Measurements from ENCODE around the gene FGD3.

Gene FGD3

DNA sequence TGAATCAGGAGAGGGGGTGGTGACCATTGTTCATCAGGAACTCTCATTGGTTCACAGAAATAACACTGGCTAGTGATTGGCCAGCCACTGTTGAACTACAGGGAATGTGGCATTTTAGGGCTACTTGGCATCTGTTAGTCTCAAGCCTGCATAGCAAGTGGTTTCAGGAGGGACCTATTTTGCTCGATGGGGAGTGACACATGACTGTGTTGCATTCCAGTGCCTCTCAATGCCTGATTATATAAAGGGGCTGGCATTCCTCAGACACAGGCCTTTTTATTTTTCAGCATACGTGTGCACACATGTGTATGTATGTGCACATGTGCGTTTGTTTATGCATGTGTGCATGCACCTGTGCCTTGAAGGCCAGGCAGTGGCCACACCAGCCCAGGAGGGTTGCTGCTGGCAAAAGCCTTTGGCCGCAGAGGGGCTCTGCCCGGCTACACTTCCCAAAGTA lies 23.2 kb downstream of the FGD3 start:
- no peaks in the 10 kb centered on the region for H3K36me3 ChIP-seq (ENCODE audit: control insufficient read depth, low read depth, low read length)
- no peak overlapping the region for H3K4me3 ChIP-seq (ENCODE audit: low read length)
- H3K4me1 ChIP-seq (ENCODE audit: control insufficient read depth, low read depth, low read length): peaks cover 30% of the 10 kb centered on the region
- H3K9me3 ChIP-seq (ENCODE audit: control insufficient read depth, low read depth, low read length): no peaks in the 10 kb centered on the region
- H3K27me3 ChIP-seq (ENCODE audit: control insufficient read depth, insufficient read depth, low read length): no peaks in the 10 kb centered on the region
- H3K9ac ChIP-seq (ENCODE audit: low read length): no peak overlapping the region
- H3K27ac ChIP-seq (ENCODE audit: low read length): no peak overlapping the region

DNA sequence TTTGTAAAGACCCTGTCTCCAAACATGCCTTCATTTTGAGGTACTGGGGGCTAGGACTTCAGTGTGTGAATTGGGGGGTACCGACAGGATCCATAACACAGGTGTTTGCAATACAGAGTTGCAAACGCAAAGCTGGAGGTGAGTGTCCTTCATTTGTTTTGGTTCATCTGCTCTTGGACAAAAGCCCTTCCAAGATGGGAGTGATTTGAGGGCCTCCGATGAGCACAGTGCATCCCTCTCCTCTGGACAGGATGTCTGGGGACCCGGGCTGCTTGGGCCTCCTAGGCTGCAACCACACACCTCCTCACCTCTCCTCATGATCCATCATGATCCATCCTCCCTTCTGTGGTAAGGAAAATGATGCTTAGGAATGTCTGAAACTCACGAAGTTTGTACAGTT lies 23.8 kb downstream of the FGD3 start:
- H3K4me1 ChIP-seq (ENCODE audit: control insufficient read depth, low read depth, low read length): peaks cover 30% of the 10 kb centered on the region
- H3K36me3 ChIP-seq (ENCODE audit: control insufficient read depth, low read depth, low read length): no peaks in the 10 kb centered on the region
- no peak overlapping the region for H3K4me3 ChIP-seq (ENCODE audit: low read length)
- H3K9ac ChIP-seq (ENCODE audit: low read length): no peak overlapping the region
- H3K27me3 ChIP-seq (ENCODE audit: control insufficient read depth, insufficient read depth, low read length): no peaks in the 10 kb centered on the region
- no peak overlapping the region for H3K27ac ChIP-seq (ENCODE audit: low read length)
- H3K9me3 ChIP-seq (ENCODE audit: control insufficient read depth, low read depth, low read length): no peaks in the 10 kb centered on the region

GRCh38 chr9:92971776-92972175 lies 24.5 kb downstream of the FGD3 start:
- H3K4me1 ChIP-seq (ENCODE audit: control insufficient read depth, low read depth, low read length): peaks cover 30% of the 10 kb centered on the region
- no peaks in the 10 kb centered on the region for H3K9me3 ChIP-seq (ENCODE audit: control insufficient read depth, low read depth, low read length)
- no peaks in the 10 kb centered on the region for H3K36me3 ChIP-seq (ENCODE audit: control insufficient read depth, low read depth, low read length)
- H3K27me3 ChIP-seq (ENCODE audit: control insufficient read depth, insufficient read depth, low read length): no peaks in the 10 kb centered on the region
- no peak overlapping the region for H3K9ac ChIP-seq (ENCODE audit: low read length)
- no peak overlapping the region for H3K27ac ChIP-seq (ENCODE audit: low read length)
- no peak overlapping the region for H3K4me3 ChIP-seq (ENCODE audit: low read length)

- Histone ChIP-seq H3K27ac (ENCODE audit: low read length) (no peak overlapping the region), H3K27me3 (ENCODE audit: control insufficient read depth, insufficient read depth, low read length) (no peaks in the 10 kb centered on the region), H3K4me3 (ENCODE audit: low read length) (no peak overlapping the region), H3K9ac (ENCODE audit: low read length) (no peak overlapping the region), H3K9me3 (ENCODE audit: control insufficient read depth, low read depth, low read length) (no peaks in the 10 kb centered on the region), H3K36me3 (ENCODE audit: control insufficient read depth, low read depth, low read length) (no peaks in the 10 kb centered on the region), H3K4me1 (ENCODE audit: control insufficient read depth, low read depth, low read length) (peaks cover 30% of the 10 kb centered on the region)
Observed at GRCh38 chr9:92973700-92974099, 26.4 kb downstream of the FGD3 start.

DNA sequence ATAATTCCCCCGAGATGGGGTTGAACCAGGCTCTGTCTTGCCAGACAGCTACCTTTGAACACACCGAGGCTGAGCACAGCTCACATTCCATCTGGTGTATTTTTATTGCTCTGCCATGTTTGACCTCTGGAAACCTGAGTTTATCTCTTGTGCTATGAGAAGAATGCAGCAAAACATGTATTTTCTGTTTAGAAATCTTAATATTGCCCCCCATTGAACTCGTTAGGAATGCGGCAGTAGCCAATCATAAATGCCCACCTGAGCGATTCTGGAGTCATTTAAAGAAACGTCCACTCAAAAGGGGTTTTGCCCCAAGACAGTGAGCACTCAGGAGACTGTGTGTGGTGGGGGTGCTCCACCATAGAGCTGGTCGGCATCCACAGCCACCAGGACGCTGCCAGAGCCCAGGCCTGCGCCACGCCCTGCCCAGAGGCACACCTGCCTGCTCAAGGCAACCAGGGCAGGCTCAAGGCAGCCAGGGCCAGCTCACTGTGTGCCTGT lies 26.9 kb downstream of the FGD3 start:
- Histone ChIP-seq H3K4me3 (ENCODE audit: low read length) (no peak overlapping the region), H3K9ac (ENCODE audit: low read length) (no peak overlapping the region), H3K27ac (ENCODE audit: low read length) (no peak overlapping the region), H3K9me3 (ENCODE audit: control insufficient read depth, low read depth, low read length) (no peaks in the 10 kb centered on the region), H3K4me1 (ENCODE audit: control insufficient read depth, low read depth, low read length) (peaks cover 34% of the 10 kb centered on the region), H3K36me3 (ENCODE audit: control insufficient read depth, low read depth, low read length) (no peaks in the 10 kb centered on the region), H3K27me3 (ENCODE audit: control insufficient read depth, insufficient read depth, low read length) (no peaks in the 10 kb centered on the region)

DNA sequence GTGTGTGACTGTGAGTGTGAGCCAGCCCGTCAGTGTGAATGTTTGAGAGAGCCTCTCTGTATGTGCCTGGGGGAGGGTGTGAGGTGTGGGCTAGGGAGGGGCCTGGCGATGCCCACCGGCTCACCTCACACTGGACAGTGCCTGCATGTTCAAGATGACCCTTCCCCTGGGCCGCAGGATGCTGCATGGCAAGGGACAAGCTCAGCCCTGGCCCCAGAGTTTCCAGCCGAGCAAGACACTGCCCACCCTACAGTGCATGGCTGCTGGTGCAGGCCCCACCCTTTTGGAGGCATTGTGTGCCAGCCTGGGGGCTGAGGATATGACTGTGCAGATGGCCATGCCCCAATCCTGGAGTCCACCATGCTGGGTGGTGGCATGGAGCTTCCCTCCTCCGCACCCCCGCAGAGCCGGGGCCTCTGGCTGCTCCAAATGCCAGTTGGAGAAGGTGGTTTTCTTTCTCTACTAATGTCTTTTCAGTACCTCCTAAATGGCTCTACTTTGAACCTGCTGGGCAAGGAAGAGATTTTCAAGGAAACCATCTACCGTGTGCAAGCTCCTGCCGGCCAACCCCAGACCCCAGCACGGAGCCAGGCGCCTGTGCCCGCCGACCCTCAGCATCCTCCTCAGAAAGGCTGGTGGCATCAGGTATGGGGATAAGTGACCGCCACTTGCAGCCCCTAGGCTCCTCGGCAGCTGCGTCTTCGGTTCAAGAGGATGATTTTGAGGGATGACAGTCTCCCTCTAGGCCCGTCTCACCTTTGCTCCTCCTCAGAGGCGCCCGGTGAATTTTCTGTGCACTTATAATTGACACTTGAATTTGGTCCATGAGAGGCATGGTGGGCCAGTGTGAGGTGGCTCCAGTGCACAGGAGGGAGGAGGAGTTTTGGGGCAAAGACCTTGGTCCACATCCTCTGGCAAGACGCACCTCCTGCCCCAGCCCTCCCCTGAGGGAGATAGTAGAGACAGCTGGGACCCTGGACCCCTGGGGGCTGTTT lies 27.7 kb downstream of the FGD3 start:
- Histone ChIP-seq H3K9me3 (ENCODE audit: control insufficient read depth, low read depth, low read length) (no peaks in the 10 kb centered on the region), H3K4me3 (ENCODE audit: low read length) (no peak overlapping the region), H3K9ac (ENCODE audit: low read length) (no peak overlapping the region), H3K4me1 (ENCODE audit: control insufficient read depth, low read depth, low read length) (peaks cover 30% of the 10 kb centered on the region), H3K36me3 (ENCODE audit: control insufficient read depth, low read depth, low read length) (no peaks in the 10 kb centered on the region), H3K27ac (ENCODE audit: low read length) (no peak overlapping the region), H3K27me3 (ENCODE audit: control insufficient read depth, insufficient read depth, low read length) (no peaks in the 10 kb centered on the region)

DNA sequence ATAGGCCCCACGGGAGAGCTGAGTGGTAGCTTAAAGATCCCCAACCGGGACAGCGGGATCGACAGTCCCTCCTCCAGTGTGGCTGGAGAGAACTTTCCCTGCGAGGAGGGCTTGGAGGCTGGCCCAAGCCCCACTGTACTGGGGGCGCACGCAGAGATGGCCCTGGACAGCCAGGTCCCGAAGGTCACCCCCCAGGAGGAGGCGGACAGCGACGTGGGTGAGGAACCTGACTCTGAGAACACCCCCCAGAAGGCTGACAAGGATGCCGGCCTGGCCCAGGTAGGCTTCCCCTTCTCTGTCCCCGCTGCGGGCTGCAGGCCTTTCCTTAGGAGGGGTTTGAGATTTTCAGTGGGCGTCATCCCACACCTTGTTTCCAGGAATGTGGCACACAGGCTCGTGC lies 29.1 kb downstream of the FGD3 start:
- H3K9ac ChIP-seq (ENCODE audit: low read length): no peak overlapping the region
- peaks cover 17% of the 10 kb centered on the region for H3K4me1 ChIP-seq (ENCODE audit: control insufficient read depth, low read depth, low read length)
- no peaks in the 10 kb centered on the region for H3K9me3 ChIP-seq (ENCODE audit: control insufficient read depth, low read depth, low read length)
- no peaks in the 10 kb centered on the region for H3K36me3 ChIP-seq (ENCODE audit: control insufficient read depth, low read depth, low read length)
- H3K27me3 ChIP-seq (ENCODE audit: control insufficient read depth, insufficient read depth, low read length): no peaks in the 10 kb centered on the region
- no peak overlapping the region for H3K27ac ChIP-seq (ENCODE audit: low read length)
- H3K4me3 ChIP-seq (ENCODE audit: low read length): no peak overlapping the region

- H3K9ac ChIP-seq (ENCODE audit: low read length): no peak overlapping the region
- peaks cover 15% of the 10 kb centered on the region for H3K4me1 ChIP-seq (ENCODE audit: control insufficient read depth, low read depth, low read length)
- no peaks in the 10 kb centered on the region for H3K27me3 ChIP-seq (ENCODE audit: control insufficient read depth, insufficient read depth, low read length)
- H3K4me3 ChIP-seq (ENCODE audit: low read length): no peak overlapping the region
- no peaks in the 10 kb centered on the region for H3K36me3 ChIP-seq (ENCODE audit: control insufficient read depth, low read depth, low read length)
- H3K9me3 ChIP-seq (ENCODE audit: control insufficient read depth, low read depth, low read length): peaks cover 6% of the 10 kb centered on the region
- H3K27ac ChIP-seq (ENCODE audit: low read length): no peak overlapping the region
Observed at GRCh38 chr9:92977279-92977678, 30.0 kb downstream of the FGD3 start.

DNA sequence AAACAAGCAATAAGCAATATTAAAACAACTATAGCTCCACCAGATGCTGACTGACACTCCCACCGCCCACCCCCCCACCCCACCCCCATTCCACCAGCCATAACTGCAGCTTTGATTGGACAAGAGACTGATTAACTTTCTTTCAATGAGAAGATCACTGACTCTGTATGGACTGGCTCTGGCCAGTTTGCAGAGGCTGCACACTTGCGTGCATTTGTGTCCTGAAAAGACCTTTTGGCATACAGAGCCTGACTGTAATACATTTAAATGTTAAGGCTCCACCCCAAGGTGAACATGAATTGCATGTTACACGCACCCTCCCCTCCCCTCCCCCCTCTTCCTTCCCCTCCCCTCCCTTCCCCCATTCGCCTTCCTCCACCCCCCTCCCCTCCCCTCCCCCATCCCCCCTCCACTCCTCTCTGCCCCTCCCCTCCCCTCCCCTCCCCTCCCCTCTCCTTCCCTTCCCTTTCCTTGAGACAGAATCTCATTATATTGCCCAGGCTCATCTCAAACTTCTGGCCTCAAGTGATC lies 31.1 kb downstream of the FGD3 start:
- Histone ChIP-seq H3K9ac (ENCODE audit: low read length) (no peak overlapping the region), H3K9me3 (ENCODE audit: control insufficient read depth, low read depth, low read length) (peaks cover 17% of the 10 kb centered on the region), H3K27ac (ENCODE audit: low read length) (no peak overlapping the region), H3K4me3 (ENCODE audit: low read length) (no peak overlapping the region), H3K4me1 (ENCODE audit: control insufficient read depth, low read depth, low read length) (peaks cover 10% of the 10 kb centered on the region), H3K36me3 (ENCODE audit: control insufficient read depth, low read depth, low read length) (no peaks in the 10 kb centered on the region), H3K27me3 (ENCODE audit: control insufficient read depth, insufficient read depth, low read length) (no peaks in the 10 kb centered on the region)

GRCh38 chr9:92979283-92980056 lies 32.1 kb downstream of the FGD3 start:
- Histone ChIP-seq H3K36me3 (ENCODE audit: control insufficient read depth, low read depth, low read length) (no peaks in the 10 kb centered on the region), H3K27ac (ENCODE audit: low read length) (no peak overlapping the region), H3K4me3 (ENCODE audit: low read length) (no peak overlapping the region), H3K9me3 (ENCODE audit: control insufficient read depth, low read depth, low read length) (peaks cover 27% of the 10 kb centered on the region), H3K9ac (ENCODE audit: low read length) (no peak overlapping the region), H3K4me1 (ENCODE audit: control insufficient read depth, low read depth, low read length) (peaks cover 10% of the 10 kb centered on the region), H3K27me3 (ENCODE audit: control insufficient read depth, insufficient read depth, low read length) (no peaks in the 10 kb centered on the region)

DNA sequence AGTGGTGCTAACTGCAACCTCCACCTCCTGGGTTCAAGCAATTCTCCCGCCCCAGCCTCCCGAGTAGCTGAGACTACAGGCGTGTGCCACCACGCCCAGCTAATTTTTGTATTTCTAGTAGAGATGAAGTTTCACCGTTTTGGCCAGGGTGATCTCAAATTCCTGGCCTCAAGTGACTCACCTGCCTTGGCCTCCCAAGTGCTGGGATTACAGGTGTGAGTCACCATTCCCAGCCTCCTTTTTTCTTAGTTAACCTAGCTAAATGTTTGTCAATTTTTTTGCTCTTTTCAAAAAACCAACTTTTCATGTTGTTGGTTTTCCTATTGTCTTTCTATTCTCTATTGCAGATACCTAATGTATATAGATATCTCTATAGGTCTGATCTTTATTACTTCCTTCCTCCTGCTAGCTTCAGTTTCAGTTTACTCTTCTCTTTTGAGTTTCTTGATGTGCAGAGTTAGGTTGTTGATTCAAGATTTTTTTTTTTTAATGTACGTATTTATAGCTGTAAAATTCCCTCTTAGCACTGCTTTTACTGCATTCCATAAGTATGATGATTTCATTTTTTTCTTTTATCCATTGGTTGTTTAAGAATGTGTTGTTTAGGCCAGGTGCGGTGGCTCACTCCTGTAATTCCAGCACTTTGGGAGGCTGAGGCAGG lies 32.9 kb downstream of the FGD3 start:
- H3K27me3 ChIP-seq (ENCODE audit: control insufficient read depth, insufficient read depth, low read length): no peaks in the 10 kb centered on the region
- H3K9ac ChIP-seq (ENCODE audit: low read length): no peak overlapping the region
- no peak overlapping the region for H3K4me3 ChIP-seq (ENCODE audit: low read length)
- peaks cover 10% of the 10 kb centered on the region for H3K4me1 ChIP-seq (ENCODE audit: control insufficient read depth, low read depth, low read length)
- H3K27ac ChIP-seq (ENCODE audit: low read length): no peak overlapping the region
- H3K36me3 ChIP-seq (ENCODE audit: control insufficient read depth, low read depth, low read length): no peaks in the 10 kb centered on the region
- H3K9me3 ChIP-seq (ENCODE audit: control insufficient read depth, low read depth, low read length): peaks cover 33% of the 10 kb centered on the region
